Endothelial cell of umbilical vein (primary cell): ENCODE measurements around the gene ZMIZ1. TPM values are rescaled to one million over a fixed set of nuclear protein-coding genes. Genes with fewer than 3 reads are reported as not detected.

Experiments used
- BruUV-seq: library from RNA; stranded (reverse); fragments of 400-500 nt; replicated peaks from 2 replicates; lab custom pipeline; 2021; lab: Mats Ljungman, UMichigan
- CTCF ChIA-PET: fragments of 300-600, 350-600 bp; sonication (Branson Sonifier 250); formaldehyde crosslinking; loops from one replicate; lab custom pipeline; 2021; ENCODE audit warnings: antibody characterized with exemption, inconsistent platforms; lab: Charles Lee
- POLR2A ChIA-PET: fragments of 300-600, 350-600 bp; sonication (Branson Sonifier 250); formaldehyde crosslinking; loops from one replicate; lab custom pipeline; 2021; ENCODE audit warnings: antibody characterized with exemption, inconsistent platforms; lab: Charles Lee
- DNase-seq: peaks from one replicate; pipeline ENCODE4 v3.0.0-alpha.2; 2011; ENCODE audit warnings: low read depth, low spot score
- FAIRE-seq: peaks from 2 replicates; lab custom pipeline; 2011; peaks lifted over from hg19 to GRCh38; lab: Jason Lieb, UNC
- H2AFZ ChIP-seq: 2 replicates; pipeline ENCODE4 v1.6.0; 2012; ENCODE audit warnings: low read depth, low read length, control low read depth, inconsistent platforms
- H3K27ac ChIP-seq: 2 replicates; pipeline ENCODE4 v1.5.1; 2011; ENCODE audit warnings: low read depth, mild to moderate bottlenecking, control low read depth, low read length, moderate library complexity; ENCODE audit not compliant: insufficient read depth
- H3K27me3 ChIP-seq, 2 experiments: 2 replicates each; pipeline versions ENCODE4 v1.6.0 to v1.6.1; 2011; ENCODE audit warnings: low read length in 2 of 2, mixed read lengths in 1 of 2; ENCODE audit not compliant: control insufficient read depth in 2 of 2, insufficient read depth in 2 of 2
- H3K36me3 ChIP-seq, 2 experiments: 2 replicates in 1 of 2; 3 replicates in 1 of 2; pipeline ENCODE4 v1.5.1; 2011; ENCODE audit warnings: low read length in 2 of 2, mild to moderate bottlenecking in 1 of 2, moderate library complexity in 1 of 2; ENCODE audit not compliant: control insufficient read depth in 2 of 2, insufficient read depth in 2 of 2; ENCODE audit errors: extremely low read depth in 1 of 2
- H3K4me1 ChIP-seq: 3 replicates; pipeline ENCODE4 v1.5.1; 2011; ENCODE audit warnings: mild to moderate bottlenecking, low read length; ENCODE audit not compliant: control insufficient read depth, insufficient read depth; ENCODE audit errors: extremely low read depth
- H3K4me2 ChIP-seq: 2 replicates; pipeline ENCODE4 v1.6.1; 2011; ENCODE audit warnings: low read length, control low read depth, mixed read lengths; ENCODE audit not compliant: insufficient read depth
- H3K4me3 ChIP-seq, 3 experiments: fragments of 200-600 bp in 1 of 3; sonication (generic), shearing (Covaris generic) in 1 of 3; replicated peaks in 1 of 3; 2 replicates each; pipeline ENCODE4 v1.5.1; 2011 to 2016; ENCODE audit warnings: control low read depth in 3 of 3, low read length in 3 of 3, mild to moderate bottlenecking in 2 of 3, inconsistent platforms in 1 of 3, low read depth in 1 of 3, moderate library complexity in 1 of 3; ENCODE audit not compliant: insufficient read depth in 1 of 3
- H3K79me2 ChIP-seq: 2 replicates; pipeline ENCODE4 v1.6.0; 2012; ENCODE audit warnings: low read length, inconsistent platforms; ENCODE audit not compliant: control insufficient read depth, insufficient read depth
- H3K9ac ChIP-seq: replicated peaks from 2 replicates; pipeline ENCODE3; 2011; ENCODE audit warnings: low read length, control low read depth; ENCODE audit not compliant: insufficient read depth; ENCODE audit errors: extremely low read depth
- H3K9me1 ChIP-seq: replicated peaks from 3 replicates; pipeline ENCODE4 v1.6.0; 2011; ENCODE audit warnings: mild to moderate bottlenecking, low read length; ENCODE audit not compliant: control insufficient read depth, insufficient read depth; ENCODE audit errors: extremely low read depth
- H3K9me3 ChIP-seq: replicated peaks from 2 replicates; pipeline ENCODE4 v1.5.1; 2012; ENCODE audit warnings: low read length, inconsistent platforms; ENCODE audit not compliant: control insufficient read depth, insufficient read depth
- H4K20me1 ChIP-seq: replicated peaks from 2 replicates; pipeline ENCODE3; 2011; ENCODE audit warnings: mild to moderate bottlenecking, low read length; ENCODE audit not compliant: control insufficient read depth, insufficient read depth; ENCODE audit errors: extremely low read depth
- EZH2 ChIP-seq: IDR thresholded peaks from 2 replicates; pipeline ENCODE4 v1.6.1; 2012; ENCODE audit warnings: borderline replicate concordance, low read depth, mild to moderate bottlenecking, moderate library complexity, low read length, inconsistent platforms; ENCODE audit not compliant: severe bottlenecking
- FOS ChIP-seq: IDR thresholded peaks from 2 replicates; pipeline ENCODE4 v1.6.1; 2011; ENCODE audit warnings: mild to moderate bottlenecking, low read length, moderate library complexity, borderline replicate concordance; ENCODE audit not compliant: insufficient read depth
- GATA2 ChIP-seq: IDR thresholded peaks from 2 replicates; pipeline ENCODE4 v1.7.0; 2011; ENCODE audit warnings: low read depth, mild to moderate bottlenecking, moderate library complexity, mixed read lengths, low read length; ENCODE audit not compliant: insufficient read length, insufficient read depth
- JUN ChIP-seq: IDR thresholded peaks from 2 replicates; pipeline ENCODE4 v1.6.1; 2011; ENCODE audit warnings: borderline replicate concordance, low read depth; ENCODE audit not compliant: insufficient read length, insufficient read depth
- MYC ChIP-seq: IDR thresholded peaks from one replicate; pipeline ENCODE4 v1.6.1; 2011; ENCODE audit warnings: mild to moderate bottlenecking, low read depth, low read length
- POLR2A ChIP-seq: IDR thresholded peaks from 2 replicates; pipeline ENCODE4 v1.6.1; 2012; ENCODE audit warnings: low read depth, mild to moderate bottlenecking, control low read depth, low read length
- POLR2AphosphoS5 ChIP-seq: IDR thresholded peaks from 2 replicates; pipeline ENCODE4 v1.6.1; 2012; ENCODE audit warnings: low read depth, mild to moderate bottlenecking, control low read depth, low read length, moderate library complexity; ENCODE audit not compliant: insufficient read depth
- dilution Hi-C: fragments of 300-500 bp; cut with MboI; formaldehyde crosslinking; loops from one replicate; pipeline ENCODE4 v1.15.0; 2019; ENCODE audit warnings: low sequenced_read_pairs; ENCODE audit not compliant: extremely low pct_ligation_motif_present
- intact Hi-C: fragments of 100-400 bp; cut with micrococcal nuclease; formaldehyde crosslinking; loops from one replicate; pipeline ENCODE4 v1.10.0; 2022
- polyA plus RNA-seq, 4 experiments: library from polyadenylated mRNA; depleted of rRNA in 3 of 4; stranded (reverse) in 3 of 4; unstranded in 1 of 4; fragments of >200 nt; gene quantifications; 2 replicates each; pipeline versions ENCODE4 v1.2.1 to v1.2.3, GENCODE V29; 2011 to 2012; ENCODE audit warnings: missing spikeins in 1 of 4
- total RNA-seq: library from RNA; stranded (reverse); gene quantifications from 2 replicates; pipeline ENCODE4 v1.2.3, GENCODE V29; 2021
- TF ChIP-seq, protein P1 (sequence below), 2 donors: IDR thresholded peaks; 1 replicate in 1 of 2; 2 replicates in 1 of 2; pipeline ENCODE4 v1.5.1; 2011; ENCODE audit warnings: low read length in 2 of 2, mild to moderate bottlenecking in 2 of 2, moderate library complexity in 2 of 2, control low read depth in 1 of 2, inconsistent platforms in 1 of 2, low read depth in 1 of 2; ENCODE audit not compliant: insufficient read depth in 1 of 2; ENCODE audit errors: extremely low read depth in 1 of 2
- TF ChIP-seq, protein P2 (sequence below): IDR thresholded peaks from 2 replicates; pipeline ENCODE4 v1.6.1; 2011; ENCODE audit not compliant: insufficient read depth, insufficient read length

The ZMIZ1 gene
- total and polyA plus RNA-seq, 2 donors (not counting 3 experiments of a cell fraction or from before 2014, with no cell fraction given): 12.5 to 46.7 TPM

DNA sequence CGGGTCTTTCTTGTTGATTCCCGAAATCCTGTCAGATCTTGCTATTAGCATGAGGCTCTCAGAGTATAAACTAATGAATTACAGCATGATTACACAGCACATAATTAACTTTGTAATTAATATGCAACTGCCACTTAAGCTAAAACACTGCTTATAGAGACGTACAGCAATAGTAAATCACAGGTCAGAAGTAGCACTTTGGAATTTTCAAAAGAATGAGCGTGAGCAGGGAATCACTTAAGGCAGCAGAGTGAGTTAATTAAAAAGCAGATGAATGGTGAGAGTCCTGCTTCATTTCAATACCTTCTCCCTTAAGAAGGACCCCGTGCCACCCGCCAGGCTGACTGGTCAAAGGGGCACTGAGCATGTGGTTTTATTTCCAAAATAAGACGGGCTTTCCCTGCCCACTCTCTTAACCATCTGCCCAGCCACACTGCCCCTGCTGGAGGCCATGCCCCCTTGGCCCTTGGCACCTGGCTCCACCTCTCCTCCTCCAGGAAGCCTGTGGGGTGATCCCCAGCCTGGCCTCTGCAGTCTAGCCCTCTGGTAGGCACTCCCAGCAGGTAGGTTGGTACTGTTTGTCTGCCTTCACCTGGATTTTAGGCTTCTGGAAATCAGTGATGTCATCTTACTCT lies 117.8 kb downstream of the ZMIZ1 start:
- BruUV-seq: no TSS peak
- H3K9me1 ChIP-seq: no peaks in the 10 kb centered on the region
- H3K27ac ChIP-seq: no peak overlapping the region
- TF ChIP-seq GATA2 (no peak), POLR2A (no peak), FOS (no peak), POLR2AphosphoS5 (no peak), JUN (no peak), EZH2 (no peak), MYC (no peak)
- TF ChIP-seq, protein P1, sequence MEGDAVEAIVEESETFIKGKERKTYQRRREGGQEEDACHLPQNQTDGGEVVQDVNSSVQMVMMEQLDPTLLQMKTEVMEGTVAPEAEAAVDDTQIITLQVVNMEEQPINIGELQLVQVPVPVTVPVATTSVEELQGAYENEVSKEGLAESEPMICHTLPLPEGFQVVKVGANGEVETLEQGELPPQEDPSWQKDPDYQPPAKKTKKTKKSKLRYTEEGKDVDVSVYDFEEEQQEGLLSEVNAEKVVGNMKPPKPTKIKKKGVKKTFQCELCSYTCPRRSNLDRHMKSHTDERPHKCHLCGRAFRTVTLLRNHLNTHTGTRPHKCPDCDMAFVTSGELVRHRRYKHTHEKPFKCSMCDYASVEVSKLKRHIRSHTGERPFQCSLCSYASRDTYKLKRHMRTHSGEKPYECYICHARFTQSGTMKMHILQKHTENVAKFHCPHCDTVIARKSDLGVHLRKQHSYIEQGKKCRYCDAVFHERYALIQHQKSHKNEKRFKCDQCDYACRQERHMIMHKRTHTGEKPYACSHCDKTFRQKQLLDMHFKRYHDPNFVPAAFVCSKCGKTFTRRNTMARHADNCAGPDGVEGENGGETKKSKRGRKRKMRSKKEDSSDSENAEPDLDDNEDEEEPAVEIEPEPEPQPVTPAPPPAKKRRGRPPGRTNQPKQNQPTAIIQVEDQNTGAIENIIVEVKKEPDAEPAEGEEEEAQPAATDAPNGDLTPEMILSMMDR (IDR thresholded peaks at IDR 0.05; ENCODE audit: extremely low read depth in 1 of 2, insufficient read depth in 1 of 2, low read depth in 1 of 2, low read length in 2 of 2): no peak
- TF ChIP-seq, protein P2, sequence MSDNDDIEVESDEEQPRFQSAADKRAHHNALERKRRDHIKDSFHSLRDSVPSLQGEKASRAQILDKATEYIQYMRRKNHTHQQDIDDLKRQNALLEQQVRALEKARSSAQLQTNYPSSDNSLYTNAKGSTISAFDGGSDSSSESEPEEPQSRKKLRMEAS: no peak
- DNase-seq (no peak), FAIRE-seq (no peak)
- H3K4me1 ChIP-seq: peaks cover 19% of the 10 kb centered on the region
- no peaks in the 10 kb centered on the region for H3K9me3 ChIP-seq
- ChIA-PET CTCF (interaction anchor here (1.6 kb wide), 1 partner anchor 9 kb away, joined by 6 read pairs; no protein-coding TSS in a partner anchor), POLR2A (no interaction called here)
- intact Hi-C loops: no loop called here
- no peak overlapping the region for H2AFZ ChIP-seq
- no peak overlapping the region for H3K4me3 ChIP-seq
- peaks cover 0 to 2% of the 10 kb centered on the region in 2 experiments for H3K36me3 ChIP-seq
- no peak overlapping the region for H3K9ac ChIP-seq
- dilution Hi-C loops: no loop called here
- no peaks in the 10 kb centered on the region for H3K27me3 ChIP-seq
- H3K4me2 ChIP-seq: no peak overlapping the region
- no peaks in the 10 kb centered on the region for H4K20me1 ChIP-seq
- no peaks in the 10 kb centered on the region for H3K79me2 ChIP-seq
